SK-N-SH (cell line): ENCODE data around the gene STOML1. TPM values are rescaled to one million over a fixed set of nuclear protein-coding genes. Genes with fewer than 3 reads are reported as not detected.

Experiments
- CTCF ChIA-PET: fragments of 300-600, 350-600 bp; formaldehyde crosslinking; extraction: SDS; loops from one replicate; lab custom pipeline; 2021; lab: Yijun Ruan, JAX
- POLR2A ChIA-PET: fragments of 350-600 bp; sonication (Branson Sonifier 250); formaldehyde crosslinking; extraction: SDS; loops from one replicate; lab custom pipeline; 2020; ENCODE audit warnings: antibody characterized with exemption, inconsistent platforms; lab: Yijun Ruan, JAX
- DNase-seq: peaks from one replicate; pipeline ENCODE4 v3.0.0; 2012
- H2AFZ ChIP-seq: fragments of 200-600 bp; sonication (generic); 2 replicates; pipeline ENCODE4 v1.8.1; 2016; ENCODE audit warnings: antibody characterized with exemption, mild to moderate bottlenecking, low read depth
- H3F3A ChIP-seq: fragments of 200-600 bp; sonication (generic); replicated peaks from 2 replicates; pipeline ENCODE3; 2016; ENCODE audit warnings: antibody characterized with exemption, mild to moderate bottlenecking; ENCODE audit not compliant: insufficient read depth
- H3K27ac ChIP-seq, 2 experiments: fragments of 200-500 bp in 1 of 2; fragments of 200-600 bp in 1 of 2; sonication (Bioruptor generic) in 1 of 2; sonication (generic), shearing (Covaris generic) in 1 of 2; 2 replicates each; pipeline versions ENCODE4 v1.5.1 to v1.6.1; 2014 to 2016; ENCODE audit warnings: low read depth in 2 of 2, inconsistent platforms in 1 of 2, low read length in 1 of 2, mild to moderate bottlenecking in 1 of 2, mixed read lengths in 1 of 2
- H3K27me3 ChIP-seq: fragments of 200-600 bp; sonication (generic), shearing (Covaris generic); 2 replicates; pipeline ENCODE4 v1.6.1; 2016; ENCODE audit warnings: mixed run types; ENCODE audit not compliant: insufficient read depth
- H3K36me3 ChIP-seq, 2 experiments: fragments of 200-500 bp in 1 of 2; fragments of 200-600 bp in 1 of 2; sonication (Bioruptor generic) in 1 of 2; sonication (generic) in 1 of 2; replicated peaks in 1 of 2; 2 replicates each; pipeline versions ENCODE3 to v1.5.1; 2014 to 2016; ENCODE audit warnings: low read length in 1 of 2, mild to moderate bottlenecking in 1 of 2; ENCODE audit not compliant: insufficient read depth in 2 of 2, control insufficient read depth in 1 of 2
- H3K4me1 ChIP-seq, 2 experiments: fragments of 200-500 bp in 1 of 2; fragments of 200-600 bp in 1 of 2; sonication (Bioruptor generic) in 1 of 2; sonication (generic), shearing (Covaris generic) in 1 of 2; 2 replicates each; pipeline versions ENCODE4 v1.5.1 to v1.6.1; 2014 to 2016; ENCODE audit warnings: low read depth in 1 of 2, low read length in 1 of 2, mixed run types in 1 of 2; ENCODE audit not compliant: insufficient read depth in 2 of 2, control insufficient read depth in 1 of 2
- H3K4me2 ChIP-seq: fragments of 200-600 bp; sonication (generic), shearing (Covaris generic); 2 replicates; pipeline ENCODE4 v1.6.1; 2017; ENCODE audit warnings: mixed run types
- H3K4me3 ChIP-seq, 2 experiments: fragments of 200-500 bp in 1 of 2; fragments of 200-600 bp in 1 of 2; sonication (Bioruptor generic) in 1 of 2; sonication (generic), shearing (Covaris generic) in 1 of 2; 2 replicates each; pipeline versions ENCODE4 v1.5.1 to v1.8.1; 2014 to 2016; ENCODE audit warnings: low read depth in 2 of 2, inconsistent platforms in 1 of 2, low read length in 1 of 2, mild to moderate bottlenecking in 1 of 2, mixed read lengths in 1 of 2, moderate library complexity in 1 of 2
- H3K79me2 ChIP-seq: fragments of 200-600 bp; sonication (generic); 2 replicates; pipeline ENCODE4 v1.8.1; 2017; ENCODE audit warnings: mild to moderate bottlenecking; ENCODE audit not compliant: insufficient read depth
- H3K9ac ChIP-seq: fragments of 200-600 bp; sonication (generic); 2 replicates; pipeline ENCODE4 v1.6.1; 2017; ENCODE audit warnings: mixed run types
- H3K9me2 ChIP-seq: fragments of 200-600 bp; sonication (generic); 2 replicates; pipeline ENCODE4 v1.6.1; 2017; ENCODE audit warnings: mixed run types
- H3K9me3 ChIP-seq: fragments of 200-600 bp; sonication (generic); 2 replicates; pipeline ENCODE4 v1.6.1; 2017; ENCODE audit warnings: mixed run types, mild to moderate bottlenecking, moderate library complexity
- H4K20me1 ChIP-seq: fragments of 200-600 bp; sonication (generic); 2 replicates; pipeline ENCODE4 v1.6.1; 2017; ENCODE audit warnings: mild to moderate bottlenecking, mixed run types; ENCODE audit not compliant: insufficient read depth
- CHD2 ChIP-seq: fragments of 150-350 bp; IDR thresholded peaks from 2 replicates; pipeline ENCODE4 v1.6.1; 2018; ENCODE audit warnings: low read length; ENCODE audit not compliant: partially characterized antibody
- ELF1 ChIP-seq: IDR thresholded peaks from 2 replicates; pipeline ENCODE4 v1.4.0; 2012
- EZH2phosphoT487 ChIP-seq: fragments of 200-600 bp; sonication (generic); IDR thresholded peaks from 2 replicates; pipeline ENCODE4 v1.6.1; 2017; ENCODE audit warnings: low read depth, mixed run types, mild to moderate bottlenecking, antibody characterized with exemption, moderate library complexity, borderline replicate concordance
- FOXM1 ChIP-seq: IDR thresholded peaks from 2 replicates; pipeline ENCODE4 v1.4.0; 2012; ENCODE audit warnings: low read depth, mild to moderate bottlenecking
- JUND ChIP-seq: IDR thresholded peaks from 2 replicates; pipeline ENCODE4 v1.4.0; 2012
- NRF1 ChIP-seq: IDR thresholded peaks from 2 replicates; pipeline ENCODE4 v1.6.1; 2012; ENCODE audit warnings: low read depth, mild to moderate bottlenecking, low read length
- RCOR1 ChIP-seq: fragments of 150-350 bp; IDR thresholded peaks from 2 replicates; pipeline ENCODE4 v1.6.1; 2017; ENCODE audit warnings: antibody characterized with exemption, low read length
- RFX5 ChIP-seq: IDR thresholded peaks from 2 replicates; pipeline ENCODE4 v1.6.1; 2012; ENCODE audit warnings: mild to moderate bottlenecking, improper control_type of control experiment, low read length
- RXRA ChIP-seq: IDR thresholded peaks from 2 replicates; pipeline ENCODE4 v1.4.0; 2012; ENCODE audit warnings: low read depth, mild to moderate bottlenecking, borderline replicate concordance
- SMC3 ChIP-seq: IDR thresholded peaks from 2 replicates; pipeline ENCODE4 v1.6.1; 2012; ENCODE audit warnings: low read depth, low read length, improper control_type of control experiment
- TAF1 ChIP-seq: IDR thresholded peaks from 2 replicates; pipeline ENCODE4 v1.6.1; 2012; ENCODE audit warnings: low read depth, mild to moderate bottlenecking, low read length, moderate library complexity, borderline replicate concordance
- TEAD4 ChIP-seq: IDR thresholded peaks from 2 replicates; pipeline ENCODE4 v1.4.0; 2012; ENCODE audit warnings: mild to moderate bottlenecking, borderline replicate concordance; ENCODE audit not compliant: insufficient read depth
- WGBS: methylation state at CpG from one replicate; pipeline ENCODE4 v1.1.6; 2017; ENCODE audit warnings: low lambda C conversion rate; 5-methylcytosine and 5-hydroxymethylcytosine counted together
- polyA plus RNA-seq, 3 experiments: library from polyadenylated mRNA; depleted of rRNA; stranded (reverse); fragments of >200 nt; gene quantifications; 2 replicates each; pipeline ENCODE4 v1.2.3, GENCODE V29; 2012
- TF ChIP-seq, protein P1 (sequence below): IDR thresholded peaks from 2 replicates; pipeline ENCODE4 v1.4.0; 2012; ENCODE audit warnings: low read depth
- TF ChIP-seq, protein P2 (sequence below): fragments of 150-350 bp; IDR thresholded peaks from 2 replicates; pipeline ENCODE4 v1.6.1; 2016; ENCODE audit warnings: mild to moderate bottlenecking, low read depth, low read length
- TF ChIP-seq, protein P3 (sequence below): fragments of 150-350 bp; IDR thresholded peaks from 2 replicates; pipeline ENCODE4 v1.6.1; 2017; ENCODE audit warnings: antibody characterized with exemption, low read length, low read depth, borderline replicate concordance
- TF ChIP-seq, protein P4 (sequence below): fragments of 200-600 bp; sonication (generic); IDR thresholded peaks from 2 replicates; pipeline ENCODE4 v1.6.1; 2017; ENCODE audit warnings: antibody characterized with exemption, mild to moderate bottlenecking, moderate library complexity
- TF ChIP-seq, protein P5 (sequence below): IDR thresholded peaks from 2 replicates; pipeline ENCODE4 v1.4.0; 2012; ENCODE audit warnings: low read depth, borderline replicate concordance

The STOML1 gene
- polyA plus RNA-seq, 1 of the 3 experiments (the other 2 are of a cell fraction): 20.4 TPM

DNA sequence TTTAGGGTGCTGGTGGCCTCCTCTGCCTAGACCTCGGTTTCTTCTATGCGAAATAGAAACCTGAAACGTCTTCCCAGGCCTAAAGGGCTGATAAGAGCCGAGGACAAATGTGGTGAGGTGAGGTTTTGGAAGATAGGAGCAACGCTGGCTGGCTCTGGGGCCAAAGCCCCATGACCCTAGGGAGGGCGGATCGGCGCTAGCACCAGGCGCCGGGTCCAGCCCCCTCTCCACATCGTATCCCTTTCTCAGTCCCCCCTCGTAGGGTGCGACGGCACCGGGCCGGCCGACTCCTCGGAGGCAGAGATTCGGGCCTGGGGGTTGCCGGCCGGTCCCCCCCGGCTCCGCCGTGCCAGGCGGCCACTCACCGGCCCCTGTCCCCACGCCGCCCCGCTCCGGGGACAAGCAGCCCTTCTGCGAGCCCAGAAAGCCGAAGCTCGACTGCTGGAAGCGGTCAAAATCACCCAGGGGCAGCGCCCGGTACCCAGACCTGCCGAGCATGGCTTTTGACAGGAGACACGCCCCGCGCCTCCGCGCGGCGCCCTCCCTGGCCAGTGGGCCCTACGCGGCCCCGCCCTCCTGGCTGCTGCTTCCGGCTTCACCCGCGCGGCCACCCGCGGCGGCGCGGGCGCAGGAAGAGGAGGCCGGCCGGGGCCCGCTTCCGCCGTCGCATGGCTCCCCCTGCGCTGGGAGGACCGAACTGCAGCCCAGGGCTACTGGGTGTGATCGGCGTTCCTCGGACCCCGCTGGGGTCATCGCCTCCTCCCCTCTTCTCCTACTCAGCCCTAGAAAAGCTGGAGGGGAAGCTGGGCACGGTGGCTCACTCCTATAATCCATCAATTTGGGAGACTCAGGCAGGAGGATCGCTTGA is at the start of gene STOML1 (continued):
- TF ChIP-seq EZH2phosphoT487 (no peak), ELF1 (peak; percentile 84), RCOR1 (peak; percentile 49; the same call in 1 of the 2 replicates), RFX5 (peak; percentile 49; the same call in 1 of the 2 replicates), TEAD4 (no peak), CHD2 (peak; percentile 80)
- TF ChIP-seq, protein P1, sequence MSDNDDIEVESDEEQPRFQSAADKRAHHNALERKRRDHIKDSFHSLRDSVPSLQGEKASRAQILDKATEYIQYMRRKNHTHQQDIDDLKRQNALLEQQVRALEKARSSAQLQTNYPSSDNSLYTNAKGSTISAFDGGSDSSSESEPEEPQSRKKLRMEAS: peak; percentile 83
- TF ChIP-seq, protein P2, sequence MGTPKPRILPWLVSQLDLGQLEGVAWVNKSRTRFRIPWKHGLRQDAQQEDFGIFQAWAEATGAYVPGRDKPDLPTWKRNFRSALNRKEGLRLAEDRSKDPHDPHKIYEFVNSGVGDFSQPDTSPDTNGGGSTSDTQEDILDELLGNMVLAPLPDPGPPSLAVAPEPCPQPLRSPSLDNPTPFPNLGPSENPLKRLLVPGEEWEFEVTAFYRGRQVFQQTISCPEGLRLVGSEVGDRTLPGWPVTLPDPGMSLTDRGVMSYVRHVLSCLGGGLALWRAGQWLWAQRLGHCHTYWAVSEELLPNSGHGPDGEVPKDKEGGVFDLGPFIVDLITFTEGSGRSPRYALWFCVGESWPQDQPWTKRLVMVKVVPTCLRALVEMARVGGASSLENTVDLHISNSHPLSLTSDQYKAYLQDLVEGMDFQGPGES: no peak
- TF ChIP-seq, protein P3, sequence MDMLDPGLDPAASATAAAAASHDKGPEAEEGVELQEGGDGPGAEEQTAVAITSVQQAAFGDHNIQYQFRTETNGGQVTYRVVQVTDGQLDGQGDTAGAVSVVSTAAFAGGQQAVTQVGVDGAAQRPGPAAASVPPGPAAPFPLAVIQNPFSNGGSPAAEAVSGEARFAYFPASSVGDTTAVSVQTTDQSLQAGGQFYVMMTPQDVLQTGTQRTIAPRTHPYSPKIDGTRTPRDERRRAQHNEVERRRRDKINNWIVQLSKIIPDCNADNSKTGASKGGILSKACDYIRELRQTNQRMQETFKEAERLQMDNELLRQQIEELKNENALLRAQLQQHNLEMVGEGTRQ: no peak
- TF ChIP-seq, protein P4, sequence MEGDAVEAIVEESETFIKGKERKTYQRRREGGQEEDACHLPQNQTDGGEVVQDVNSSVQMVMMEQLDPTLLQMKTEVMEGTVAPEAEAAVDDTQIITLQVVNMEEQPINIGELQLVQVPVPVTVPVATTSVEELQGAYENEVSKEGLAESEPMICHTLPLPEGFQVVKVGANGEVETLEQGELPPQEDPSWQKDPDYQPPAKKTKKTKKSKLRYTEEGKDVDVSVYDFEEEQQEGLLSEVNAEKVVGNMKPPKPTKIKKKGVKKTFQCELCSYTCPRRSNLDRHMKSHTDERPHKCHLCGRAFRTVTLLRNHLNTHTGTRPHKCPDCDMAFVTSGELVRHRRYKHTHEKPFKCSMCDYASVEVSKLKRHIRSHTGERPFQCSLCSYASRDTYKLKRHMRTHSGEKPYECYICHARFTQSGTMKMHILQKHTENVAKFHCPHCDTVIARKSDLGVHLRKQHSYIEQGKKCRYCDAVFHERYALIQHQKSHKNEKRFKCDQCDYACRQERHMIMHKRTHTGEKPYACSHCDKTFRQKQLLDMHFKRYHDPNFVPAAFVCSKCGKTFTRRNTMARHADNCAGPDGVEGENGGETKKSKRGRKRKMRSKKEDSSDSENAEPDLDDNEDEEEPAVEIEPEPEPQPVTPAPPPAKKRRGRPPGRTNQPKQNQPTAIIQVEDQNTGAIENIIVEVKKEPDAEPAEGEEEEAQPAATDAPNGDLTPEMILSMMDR: peak; percentile 81
- TF ChIP-seq, all 33 proteins: peak for 14

DNA sequence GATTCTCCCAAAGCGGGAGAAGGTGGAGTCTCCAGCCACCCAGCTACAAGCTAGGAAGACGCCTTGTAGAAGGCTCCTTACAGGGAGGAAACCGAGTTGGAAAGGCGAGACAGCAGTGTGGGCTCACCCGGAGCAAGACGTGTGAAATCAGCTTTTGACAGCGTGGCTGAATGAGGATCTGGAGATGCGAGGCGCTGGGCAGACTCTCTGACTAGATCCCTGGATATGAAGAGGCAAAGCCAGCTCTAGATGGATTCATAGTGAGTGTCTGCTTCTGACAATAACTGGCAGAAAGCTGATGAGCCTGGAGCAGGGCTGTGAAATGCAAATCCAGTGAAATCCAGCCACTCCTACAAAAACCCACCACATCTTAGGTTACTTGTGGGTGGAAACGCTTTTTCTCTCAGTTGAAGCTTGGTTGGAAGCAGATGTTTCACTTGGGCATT is 49.2 kb upstream of the STOML1 start:
- H3K27ac ChIP-seq: no peak overlapping the region
- H4K20me1 ChIP-seq: no peaks in the 10 kb centered on the region
- H3K79me2 ChIP-seq: no peaks in the 10 kb centered on the region
- peaks cover 0 to 19% of the 10 kb centered on the region in 2 experiments for H3K36me3 ChIP-seq
- POLR2A ChIA-PET: no interaction called here
- H3F3A ChIP-seq: no peaks in the 10 kb centered on the region
- WGBS: 95% methylated on average over 10 of the region's 10 CpGs
- H3K4me2 ChIP-seq: no peak overlapping the region
- no peaks in the 10 kb centered on the region for H3K9me2 ChIP-seq
- CTCF ChIA-PET: interaction anchor here (0.8 to 17.5 kb wide), 6 partner anchors 9 to 282 kb away, joined by 3 to 280 read pairs (median 6); no protein-coding TSS in a partner anchor
- no peak overlapping the region for H3K9ac ChIP-seq
- no peaks in the 10 kb centered on the region for H3K27me3 ChIP-seq
- no peak overlapping the region for H3K4me3 ChIP-seq
- no peak for TF ChIP-seq ELF1
- no peak for TF ChIP-seq RXRA
- TF ChIP-seq, protein P3: no peak
- TF ChIP-seq, protein P4: no peak
- TF ChIP-seq NRF1: no peak
- TF ChIP-seq, protein P5, sequence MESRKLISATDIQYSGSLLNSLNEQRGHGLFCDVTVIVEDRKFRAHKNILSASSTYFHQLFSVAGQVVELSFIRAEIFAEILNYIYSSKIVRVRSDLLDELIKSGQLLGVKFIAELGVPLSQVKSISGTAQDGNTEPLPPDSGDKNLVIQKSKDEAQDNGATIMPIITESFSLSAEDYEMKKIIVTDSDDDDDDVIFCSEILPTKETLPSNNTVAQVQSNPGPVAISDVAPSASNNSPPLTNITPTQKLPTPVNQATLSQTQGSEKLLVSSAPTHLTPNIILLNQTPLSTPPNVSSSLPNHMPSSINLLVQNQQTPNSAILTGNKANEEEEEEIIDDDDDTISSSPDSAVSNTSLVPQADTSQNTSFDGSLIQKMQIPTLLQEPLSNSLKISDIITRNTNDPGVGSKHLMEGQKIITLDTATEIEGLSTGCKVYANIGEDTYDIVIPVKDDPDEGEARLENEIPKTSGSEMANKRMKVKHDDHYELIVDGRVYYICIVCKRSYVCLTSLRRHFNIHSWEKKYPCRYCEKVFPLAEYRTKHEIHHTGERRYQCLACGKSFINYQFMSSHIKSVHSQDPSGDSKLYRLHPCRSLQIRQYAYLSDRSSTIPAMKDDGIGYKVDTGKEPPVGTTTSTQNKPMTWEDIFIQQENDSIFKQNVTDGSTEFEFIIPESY: no peak
- TF ChIP-seq SMC3: no peak
- TF ChIP-seq FOXM1: no peak
- no peak for TF ChIP-seq TAF1
- TF ChIP-seq JUND: no peak
- no peaks in the 10 kb centered on the region for H3K9me3 ChIP-seq
- H3K4me1 ChIP-seq: peaks cover 8 to 22% of the 10 kb centered on the region in 2 experiments; a peak in 2 of 4 replicates
- DNase-seq: no peak
- H2AFZ ChIP-seq: no peak overlapping the region
